Omental fat pad (tissue), 4 donors: ENCODE data around the gene GARS1. TPM values are rescaled to one million over a fixed set of nuclear protein-coding genes. Genes with fewer than 3 reads are reported as not detected.

Source experiments
- ATAC-seq: fragments of 150-250 bp; one replicate; pipeline ENCODE4 v1.9.1; 2016; ENCODE audit warnings: mild to moderate bottlenecking, moderate library complexity; ENCODE audit not compliant: low FRiP score
- DNase-seq: peaks from one replicate; pipeline ENCODE4 v3.0.0-alpha.2; 2019; ENCODE audit warnings: low spot score
- CTCF ChIP-seq, 3 donors: fragments of 450-650 bp; IDR thresholded peaks; one replicate each; pipeline ENCODE4 v1.5.1; 2016 to 2017; ENCODE audit warnings: antibody characterized with exemption in 3 of 3, mild to moderate bottlenecking in 3 of 3, moderate library complexity in 2 of 3
- total RNA-seq, 4 donors: library from RNA; depleted of rRNA; stranded (reverse); fragments of >200 nt; gene quantifications; one replicate each; pipeline ENCODE4 v1.1.0, GENCODE V29; 2016

GARS1 gene
- total RNA-seq, 4 donors from 2014 or later, result 66.8 to 136 (median 105) TPM

DNA sequence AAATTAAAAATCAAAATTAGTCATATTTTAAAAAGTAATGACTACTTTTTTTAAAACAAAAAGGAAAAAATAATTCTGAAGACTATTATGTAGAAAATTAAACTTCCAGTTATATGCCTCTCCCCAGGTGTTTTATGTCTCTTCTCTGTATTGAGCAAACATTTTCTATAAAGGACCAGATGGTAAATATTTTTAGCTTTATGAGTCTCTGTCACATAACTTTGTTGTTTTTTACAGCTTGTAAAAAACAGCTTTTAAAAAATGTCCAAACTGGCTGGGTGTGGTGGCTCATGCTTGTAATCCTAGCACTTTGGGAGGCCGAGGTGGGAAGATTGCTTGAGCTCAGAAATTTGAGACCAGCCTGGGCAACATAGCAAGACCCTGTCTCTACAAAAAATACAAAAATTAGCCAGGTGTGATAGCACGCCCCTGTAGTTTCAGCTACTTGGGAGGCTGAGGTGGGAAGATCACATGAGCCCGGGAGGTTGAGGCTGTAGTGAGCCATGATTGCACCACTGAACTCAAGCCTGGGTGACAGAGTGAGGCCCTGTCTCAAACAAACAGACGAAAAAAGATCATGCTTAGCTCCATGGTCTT, 23.5 kb downstream of the GARS1 start:
- TF ChIP-seq CTCF (IDR thresholded peaks at IDR 0.05), result no peak

GRCh38 chr7:30618961-30619360, 24.3 kb downstream of the GARS1 start:
- DNase-seq (no peak), ATAC-seq (no peak)
- no peak for TF ChIP-seq CTCF (IDR thresholded peaks at IDR 0.05)

More for the DNA sequence above, 23.5 kb downstream of the GARS1 start:
- DNase-seq (no peak), ATAC-seq (no peak)

DNA sequence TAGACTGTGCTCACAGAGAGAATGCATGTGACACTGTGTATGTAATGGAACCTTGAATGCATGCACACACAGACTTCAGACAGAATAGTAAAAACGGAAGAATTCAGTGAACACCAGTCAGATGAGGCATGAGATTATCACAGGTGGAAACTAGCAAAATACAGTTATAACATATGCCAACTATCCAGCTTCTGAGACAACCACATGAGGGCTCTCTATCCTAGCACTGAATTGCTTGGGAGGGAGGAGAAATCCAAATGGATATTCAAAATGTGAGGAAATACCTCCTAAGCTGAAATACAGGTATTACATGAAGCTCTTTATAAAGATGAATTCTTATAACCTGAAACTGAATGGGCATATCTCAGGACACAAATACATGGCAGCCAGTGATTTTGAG, 30.6 kb downstream of the GARS1 start:
- DNase-seq (no peak), ATAC-seq (no peak)
- no peak for TF ChIP-seq CTCF (IDR thresholded peaks at IDR 0.05)

- no peak for ATAC-seq
- no peak for DNase-seq
- no peak for TF ChIP-seq CTCF (IDR thresholded peaks at IDR 0.05)
These were observed 32.3 kb downstream of the GARS1 start for GRCh38 chr7:30627026-30627425.

GRCh38 chr7:30630986-30631385, 36.3 kb downstream of the GARS1 start:
- no peak for ATAC-seq
- no peak for DNase-seq

DNA sequence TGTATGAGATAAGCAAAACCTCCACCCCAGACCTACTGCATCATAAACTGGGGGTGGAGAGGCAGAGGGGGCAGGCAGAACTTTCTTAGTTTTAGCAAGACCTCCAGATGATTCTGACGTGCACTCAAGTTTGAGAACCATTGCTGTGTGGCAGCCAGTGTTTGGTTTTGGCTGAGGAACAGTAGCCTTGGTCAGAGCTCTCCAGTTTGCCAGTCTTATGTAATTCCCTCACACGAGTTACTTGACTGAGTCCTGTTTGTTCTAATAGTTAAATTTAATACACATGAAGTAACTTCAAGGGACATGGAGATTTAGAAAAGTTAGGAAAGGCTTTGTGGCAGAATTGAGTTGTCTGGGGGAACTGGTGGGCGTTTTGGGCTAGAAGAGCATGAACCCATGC, 38.5 kb downstream of the GARS1 start:
- ATAC-seq, result no peak
- DNase-seq, result no peak
- no peak for TF ChIP-seq CTCF (IDR thresholded peaks at IDR 0.05)

More at GRCh38 chr7:30630986-30631385, 36.3 kb downstream of the GARS1 start:
- no peak for TF ChIP-seq CTCF (IDR thresholded peaks at IDR 0.05)

GRCh38 chr7:30634193-30634626, 39.5 kb downstream of the GARS1 start:
- TF ChIP-seq CTCF (IDR thresholded peaks at IDR 0.05), result no peak
- ATAC-seq (no peak), DNase-seq (no peak)
